ENCODE data around the gene IFITM1.

GRCh38 chr11:282171-282570 lies 31.7 kb upstream of the IFITM1 start:
- TF ChIP-seq POLR2A (IDR thresholded peaks at IDR 0.05) (no peak), CTCF (IDR thresholded peaks at IDR 0.05) (no peak)
